DOHH2 (cell line): ENCODE measurements around the gene METTL9.

Source experiments
- EZH2phosphoT487 ChIP-seq: fragments of 200-600 bp; sonication (generic); IDR thresholded peaks from 2 replicates; pipeline ENCODE4 v1.6.1; 2017; ENCODE audit warnings: borderline replicate concordance, mild to moderate bottlenecking, antibody characterized with exemption, low read length, moderate library complexity, mixed read lengths
- TF ChIP-seq, protein P1 (sequence below): fragments of 200-600 bp; sonication (generic); IDR thresholded peaks from one replicate; pipeline ENCODE4 v1.5.1; 2014; ENCODE audit warnings: antibody characterized with exemption, mild to moderate bottlenecking, low read depth, low read length; ENCODE audit not compliant: poor library complexity, severe bottlenecking

GRCh38 chr16:21602785-21603184 is 3.4 kb downstream of the METTL9 start:
- TF ChIP-seq, protein P1, sequence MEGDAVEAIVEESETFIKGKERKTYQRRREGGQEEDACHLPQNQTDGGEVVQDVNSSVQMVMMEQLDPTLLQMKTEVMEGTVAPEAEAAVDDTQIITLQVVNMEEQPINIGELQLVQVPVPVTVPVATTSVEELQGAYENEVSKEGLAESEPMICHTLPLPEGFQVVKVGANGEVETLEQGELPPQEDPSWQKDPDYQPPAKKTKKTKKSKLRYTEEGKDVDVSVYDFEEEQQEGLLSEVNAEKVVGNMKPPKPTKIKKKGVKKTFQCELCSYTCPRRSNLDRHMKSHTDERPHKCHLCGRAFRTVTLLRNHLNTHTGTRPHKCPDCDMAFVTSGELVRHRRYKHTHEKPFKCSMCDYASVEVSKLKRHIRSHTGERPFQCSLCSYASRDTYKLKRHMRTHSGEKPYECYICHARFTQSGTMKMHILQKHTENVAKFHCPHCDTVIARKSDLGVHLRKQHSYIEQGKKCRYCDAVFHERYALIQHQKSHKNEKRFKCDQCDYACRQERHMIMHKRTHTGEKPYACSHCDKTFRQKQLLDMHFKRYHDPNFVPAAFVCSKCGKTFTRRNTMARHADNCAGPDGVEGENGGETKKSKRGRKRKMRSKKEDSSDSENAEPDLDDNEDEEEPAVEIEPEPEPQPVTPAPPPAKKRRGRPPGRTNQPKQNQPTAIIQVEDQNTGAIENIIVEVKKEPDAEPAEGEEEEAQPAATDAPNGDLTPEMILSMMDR, result no peak
- no peak for TF ChIP-seq EZH2phosphoT487
